HepG2 (cell line): ENCODE measurements around the gene CIBAR2. TPM values are rescaled to one million over a fixed set of nuclear protein-coding genes. Genes with fewer than 3 reads are reported as not detected.

ENCODE experiments used
- AHR ChIP-seq: IDR thresholded peaks from 2 replicates; pipeline ENCODE4 v1.6.1; 2018; ENCODE audit warnings: missing genetic modification reagents, missing compliant biosample characterization
- ARID3A ChIP-seq: IDR thresholded peaks from 2 replicates; pipeline ENCODE4 v1.6.1; 2012; ENCODE audit warnings: low read depth, low read length, improper control_type of control experiment
- CHD2 ChIP-seq: IDR thresholded peaks from 2 replicates; pipeline ENCODE4 v1.6.1; 2011; ENCODE audit warnings: low read depth, low read length, improper control_type of control experiment
- HNRNPK ChIP-seq: fragments of 200-400 bp; formaldehyde crosslinking; IDR thresholded peaks from 2 replicates; pipeline ENCODE4 v1.6.1; 2018; ENCODE audit warnings: low read length, low read depth, moderate library complexity, mild to moderate bottlenecking; ENCODE audit not compliant: poor library complexity, severe bottlenecking
- KIAA2018 ChIP-seq: sonication (generic); formaldehyde crosslinking; IDR thresholded peaks from 2 replicates; pipeline ENCODE4 v1.5.0; 2020; ENCODE audit warnings: mild to moderate bottlenecking, missing genetic modification reagents, borderline replicate concordance
- MBD4 ChIP-seq: IDR thresholded peaks from 2 replicates; pipeline ENCODE4 v1.6.1; 2012; ENCODE audit warnings: low read length, inconsistent platforms, borderline replicate concordance
- MYNN ChIP-seq: sonication (generic); formaldehyde crosslinking; IDR thresholded peaks from 2 replicates; pipeline ENCODE4 v1.4.0; 2020; ENCODE audit warnings: mild to moderate bottlenecking, low read depth, missing genetic modification reagents
- POLR2AphosphoS2 ChIP-seq: IDR thresholded peaks from 2 replicates; pipeline ENCODE4 v1.6.1; 2011; ENCODE audit warnings: low read depth, low read length, improper control_type of control experiment
- SAP130 ChIP-seq: IDR thresholded peaks from 2 replicates; pipeline ENCODE4 v1.6.1; 2016; ENCODE audit warnings: low read depth
- SMAD1 ChIP-seq: sonication (generic); formaldehyde crosslinking; IDR thresholded peaks from 2 replicates; pipeline ENCODE4 v1.4.0; 2020; ENCODE audit warnings: missing genetic modification reagents, low read depth, mild to moderate bottlenecking, borderline replicate concordance
- TFDP1 ChIP-seq: IDR thresholded peaks from 2 replicates; pipeline ENCODE4 v1.6.1; 2016; ENCODE audit warnings: missing compliant biosample characterization, missing genetic modification reagents, borderline replicate concordance
- TOE1 ChIP-seq: sonication (generic); formaldehyde crosslinking; IDR thresholded peaks from 2 replicates; pipeline ENCODE4 v1.4.0; 2020; ENCODE audit warnings: mild to moderate bottlenecking, missing genetic modification reagents
- ZBTB43 ChIP-seq: sonication (generic); formaldehyde crosslinking; conservative IDR thresholded peaks from 2 replicates; pipeline ENCODE4 v1.4.0; 2020; ENCODE audit warnings: missing genetic modification reagents
- ZMYM2 ChIP-seq: sonication (generic); formaldehyde crosslinking; IDR thresholded peaks from 2 replicates; pipeline ENCODE4 v1.8.0; 2022; ENCODE audit warnings: mild to moderate bottlenecking, missing genetic modification reagents
- ZNF180 ChIP-seq: sonication (generic); formaldehyde crosslinking; IDR thresholded peaks from 2 replicates; pipeline ENCODE4 v1.4.0; 2020; ENCODE audit warnings: low read depth, missing genetic modification reagents, borderline replicate concordance
- ZNF451 ChIP-seq: sonication (generic); formaldehyde crosslinking; IDR thresholded peaks from 2 replicates; pipeline ENCODE4 v1.5.0; 2020; ENCODE audit warnings: mild to moderate bottlenecking, missing genetic modification reagents
- ZNF724P ChIP-seq: sonication (generic); formaldehyde crosslinking; IDR thresholded peaks from 2 replicates; pipeline ENCODE4 v1.8.0; 2022; ENCODE audit warnings: missing genetic modification reagents, borderline replicate concordance
- ZNF891 ChIP-seq: sonication (generic); formaldehyde crosslinking; IDR thresholded peaks from 2 replicates; pipeline ENCODE4 v1.5.0; 2020; ENCODE audit warnings: mild to moderate bottlenecking, missing genetic modification reagents
- polyA plus RNA-seq, 8 experiments: library from polyadenylated mRNA; depleted of rRNA in 3 of 8; stranded (reverse) in 7 of 8; unstranded in 1 of 8; fragments of >200 nt; fragmentation: Illumina TruSeq in 4 of 8; extraction: Trizol in 4 of 8; gene quantifications; 2 replicates each; pipeline versions ENCODE4 v1.2.1 to v1.2.3, GENCODE V29; 2011 to 2016; ENCODE audit warnings: low read depth in 4 of 8, missing spikeins in 1 of 8, mixed read lengths in 1 of 8; ENCODE audit not compliant: insufficient read depth in 1 of 8
- total RNA-seq, 5 experiments: library from RNA; depleted of rRNA; stranded (reverse); fragments of >200 nt; fragmentation: Illumina TruSeq; extraction: Trizol; gene quantifications; 2 replicates each; pipeline ENCODE4 v1.2.3, GENCODE V29; 2016; ENCODE audit warnings: low read depth in 1 of 5

CIBAR2 gene
- total and polyA plus RNA-seq, 2 of the 13 experiments (the other 11 are each of a cell fraction or from before 2014, with no cell fraction given) = not detected

DNA sequence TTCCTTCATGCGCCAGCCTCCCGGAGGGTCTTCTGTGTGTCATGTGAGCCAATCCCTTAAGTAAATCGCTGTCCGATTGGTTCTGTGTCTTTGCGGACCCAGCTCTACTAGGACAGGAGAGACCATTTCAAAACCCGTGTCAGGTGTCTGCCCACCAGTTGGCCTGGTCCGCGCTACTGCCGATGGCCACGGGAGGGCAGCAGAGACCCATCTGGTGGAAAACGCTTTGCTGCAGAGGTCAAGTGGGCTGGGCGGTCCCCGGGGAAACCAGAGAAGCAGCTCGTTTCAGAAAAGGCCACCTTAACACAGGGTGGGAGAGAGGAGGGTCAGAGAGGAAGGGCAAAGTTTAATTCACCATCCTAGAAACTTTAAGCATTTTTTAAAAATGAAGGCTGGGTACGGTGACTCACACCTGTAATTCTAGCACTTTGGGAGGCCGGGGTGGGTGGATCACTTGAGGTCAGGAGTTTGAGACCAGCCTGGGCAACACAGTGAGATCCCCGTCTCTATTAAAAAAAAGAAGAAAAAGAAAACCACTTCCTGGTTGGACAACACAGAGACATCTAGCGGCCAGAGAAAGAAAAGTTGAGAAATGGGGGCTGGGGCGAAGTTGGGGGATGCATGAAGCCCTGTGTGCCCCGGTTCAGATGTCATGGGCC lies 2.8 kb upstream of the CIBAR2 start (continued):
- TF ChIP-seq KIAA2018 (CRISPR knock-in tag) (no peak), ZNF891 (CRISPR knock-in tag) (peak; percentile 70; the same call in 1 of the 2 replicates), TFDP1 (CRISPR knock-in tag) (no peak), ZNF451 (CRISPR knock-in tag) (no peak), AHR (CRISPR knock-in tag) (no peak), ZNF180 (no peak), CHD2 (0 out of 2 replicates have a peak, but pooled peaks have one; percentile 41), ZNF724P (CRISPR knock-in tag) (no peak), ZBTB43 (no peak), TOE1 (CRISPR knock-in tag) (no peak), ZMYM2 (CRISPR knock-in tag) (peak; percentile 76; the same call in 1 of the 2 replicates), SMAD1 (CRISPR knock-in tag) (no peak), SAP130 (CRISPR knock-in tag) (peak; percentile 67), HNRNPK (no peak), MBD4 (no peak), POLR2AphosphoS2 (no peak), ARID3A (no peak), MYNN (CRISPR knock-in tag) (no peak)
